Thoracic aorta (tissue), 2 donors: ENCODE measurements around the gene RNASE4. TPM values are rescaled to one million over a fixed set of nuclear protein-coding genes. Genes with fewer than 3 reads are reported as not detected.
A peak's percentile ranks its signal among the peaks of the same experiment; 100 is the strongest.

Experiments used
- ATAC-seq: fragments of 150-250 bp; one replicate; pipeline ENCODE4 v1.8.0; 2017; ENCODE audit warnings: low read depth; ENCODE audit not compliant: insufficient number of reproducible peaks, low FRiP score
- DNase-seq: peaks from one replicate; pipeline ENCODE4 v3.0.0-alpha.2; 2020; ENCODE audit warnings: low spot score
- H3K27ac ChIP-seq, 2 donors: fragments of 200-600 bp; sonication (generic); 1 replicate in 1 of 2; 2 replicates in 1 of 2; pipeline ENCODE4 v1.5.1; 2016; ENCODE audit warnings: mild to moderate bottlenecking in 2 of 2, moderate library complexity in 2 of 2
- H3K27me3 ChIP-seq: fragments of 200-600 bp; sonication (generic); replicated peaks from 2 replicates; pipeline ENCODE4 v1.6.0; 2016; ENCODE audit warnings: mild to moderate bottlenecking; ENCODE audit not compliant: insufficient read depth
- H3K36me3 ChIP-seq: fragments of 200-600 bp; sonication (generic); one replicate; pipeline ENCODE4 v1.5.1; 2016
- H3K4me1 ChIP-seq, 2 donors: fragments of 200-600 bp; sonication (generic); 1 replicate in 1 of 2; 2 replicates in 1 of 2; pipeline versions ENCODE4 v1.5.1 to v1.6.0; 2016; ENCODE audit warnings: low read depth in 2 of 2, mild to moderate bottlenecking in 1 of 2; ENCODE audit not compliant: control insufficient read depth in 1 of 2
- H3K4me3 ChIP-seq: fragments of 200-600 bp; sonication (generic); 2 replicates; pipeline ENCODE4 v1.5.1; 2016; ENCODE audit warnings: mild to moderate bottlenecking
- H3K9me3 ChIP-seq: fragments of 200-600 bp; sonication (generic); 2 replicates; pipeline ENCODE4 v1.5.1; 2016
- total RNA-seq, 2 donors: library from RNA; depleted of rRNA; stranded (reverse); fragments of >200 nt; gene quantifications; one replicate each; pipeline versions ENCODE4 v1.1.0 to v1.2.3, GENCODE V29; 2016
- TF ChIP-seq, protein P1 (sequence below): fragments of 200-600 bp; sonication (generic); IDR thresholded peaks from one replicate; pipeline ENCODE4 v1.5.1; 2019; ENCODE audit warnings: antibody characterized with exemption

RNASE4 gene
- total RNA-seq, 2 donors from 2014 or later: 45.6 to 66.4 TPM

DNA sequence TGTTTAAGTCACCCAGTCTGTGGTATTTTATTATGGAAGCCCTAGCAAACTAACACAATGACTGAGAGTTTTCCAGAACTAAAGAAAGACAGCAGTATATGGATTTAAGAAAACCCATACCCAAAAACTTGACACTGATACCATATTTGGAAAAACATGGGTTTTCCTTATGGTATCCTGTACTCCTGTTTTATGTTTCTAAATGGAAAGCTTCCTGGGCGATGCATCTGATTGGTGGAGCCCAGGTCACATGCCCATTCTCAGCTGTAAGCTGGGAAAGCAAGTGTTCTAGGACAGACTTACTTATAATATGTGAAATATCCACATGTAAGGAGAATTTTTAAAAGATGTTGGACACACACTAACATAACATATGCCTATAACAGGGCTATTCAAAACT is 4.5 kb upstream of the RNASE4 start:
- TF ChIP-seq, protein P1, sequence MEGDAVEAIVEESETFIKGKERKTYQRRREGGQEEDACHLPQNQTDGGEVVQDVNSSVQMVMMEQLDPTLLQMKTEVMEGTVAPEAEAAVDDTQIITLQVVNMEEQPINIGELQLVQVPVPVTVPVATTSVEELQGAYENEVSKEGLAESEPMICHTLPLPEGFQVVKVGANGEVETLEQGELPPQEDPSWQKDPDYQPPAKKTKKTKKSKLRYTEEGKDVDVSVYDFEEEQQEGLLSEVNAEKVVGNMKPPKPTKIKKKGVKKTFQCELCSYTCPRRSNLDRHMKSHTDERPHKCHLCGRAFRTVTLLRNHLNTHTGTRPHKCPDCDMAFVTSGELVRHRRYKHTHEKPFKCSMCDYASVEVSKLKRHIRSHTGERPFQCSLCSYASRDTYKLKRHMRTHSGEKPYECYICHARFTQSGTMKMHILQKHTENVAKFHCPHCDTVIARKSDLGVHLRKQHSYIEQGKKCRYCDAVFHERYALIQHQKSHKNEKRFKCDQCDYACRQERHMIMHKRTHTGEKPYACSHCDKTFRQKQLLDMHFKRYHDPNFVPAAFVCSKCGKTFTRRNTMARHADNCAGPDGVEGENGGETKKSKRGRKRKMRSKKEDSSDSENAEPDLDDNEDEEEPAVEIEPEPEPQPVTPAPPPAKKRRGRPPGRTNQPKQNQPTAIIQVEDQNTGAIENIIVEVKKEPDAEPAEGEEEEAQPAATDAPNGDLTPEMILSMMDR: no peak
- Histone ChIP-seq H3K36me3 (no peaks in the 10 kb centered on the region), H3K4me1 (peaks cover 6 to 11% of the 10 kb centered on the region in 2 donors), H3K27me3 (no peaks in the 10 kb centered on the region), H3K4me3 (no peak overlapping the region), H3K27ac (no peak overlapping the region), H3K9me3 (no peaks in the 10 kb centered on the region)
- DNase-seq: no peak
- no peak for ATAC-seq

GRCh38 chr14:20680363-20680762 is 4.0 kb upstream of the RNASE4 start:
- H3K4me1 ChIP-seq: peaks cover 8 to 15% of the 10 kb centered on the region in 2 donors
- peak overlapping the region in 1 of 2 donors; percentile 98 for H3K27ac ChIP-seq
- no peak for ATAC-seq

DNA sequence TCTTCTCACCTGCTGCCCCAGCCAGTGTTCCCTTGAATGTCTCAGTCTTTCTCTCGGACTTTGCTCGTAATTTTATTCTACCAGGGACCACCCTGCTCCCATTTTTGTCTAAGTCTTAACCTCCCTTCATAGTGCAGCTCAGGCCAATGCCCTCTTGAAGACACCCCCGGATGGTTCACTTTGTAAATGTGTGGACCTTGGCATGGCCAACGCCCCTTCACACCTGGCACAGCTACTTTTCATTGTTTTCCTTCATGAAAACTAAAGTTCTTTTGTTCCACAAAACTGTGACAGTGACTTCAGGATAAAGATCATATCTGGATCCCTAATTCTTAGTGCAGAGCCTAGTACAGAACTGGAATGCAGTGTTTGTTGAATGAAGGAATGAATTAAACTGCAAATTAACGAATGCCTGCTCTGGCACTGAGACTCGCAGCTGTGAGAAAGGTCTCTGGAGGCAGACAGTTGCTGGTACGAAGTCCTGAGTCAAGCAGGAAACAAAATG is 3.5 kb upstream of the RNASE4 start:
- peak; percentile 20 for DNase-seq
- H3K27me3 ChIP-seq: no peaks in the 10 kb centered on the region
- peak overlapping the region; percentile 98 to 100 for H3K27ac ChIP-seq
- H3K9me3 ChIP-seq: no peaks in the 10 kb centered on the region
- ATAC-seq: no peak
- no peaks in the 10 kb centered on the region for H3K36me3 ChIP-seq
- H3K4me3 ChIP-seq: peak overlapping the region; percentile 86
- H3K4me1 ChIP-seq: peaks cover 11 to 21% of the 10 kb centered on the region in 2 donors
- TF ChIP-seq, protein P1: no peak

More at GRCh38 chr14:20680363-20680762, 4.0 kb upstream of the RNASE4 start:
- DNase-seq: no peak
- TF ChIP-seq, protein P1: no peak
- peak overlapping the region; percentile 86 for H3K4me3 ChIP-seq
- H3K36me3 ChIP-seq: no peaks in the 10 kb centered on the region
- no peaks in the 10 kb centered on the region for H3K27me3 ChIP-seq
- H3K9me3 ChIP-seq: no peaks in the 10 kb centered on the region

DNA sequence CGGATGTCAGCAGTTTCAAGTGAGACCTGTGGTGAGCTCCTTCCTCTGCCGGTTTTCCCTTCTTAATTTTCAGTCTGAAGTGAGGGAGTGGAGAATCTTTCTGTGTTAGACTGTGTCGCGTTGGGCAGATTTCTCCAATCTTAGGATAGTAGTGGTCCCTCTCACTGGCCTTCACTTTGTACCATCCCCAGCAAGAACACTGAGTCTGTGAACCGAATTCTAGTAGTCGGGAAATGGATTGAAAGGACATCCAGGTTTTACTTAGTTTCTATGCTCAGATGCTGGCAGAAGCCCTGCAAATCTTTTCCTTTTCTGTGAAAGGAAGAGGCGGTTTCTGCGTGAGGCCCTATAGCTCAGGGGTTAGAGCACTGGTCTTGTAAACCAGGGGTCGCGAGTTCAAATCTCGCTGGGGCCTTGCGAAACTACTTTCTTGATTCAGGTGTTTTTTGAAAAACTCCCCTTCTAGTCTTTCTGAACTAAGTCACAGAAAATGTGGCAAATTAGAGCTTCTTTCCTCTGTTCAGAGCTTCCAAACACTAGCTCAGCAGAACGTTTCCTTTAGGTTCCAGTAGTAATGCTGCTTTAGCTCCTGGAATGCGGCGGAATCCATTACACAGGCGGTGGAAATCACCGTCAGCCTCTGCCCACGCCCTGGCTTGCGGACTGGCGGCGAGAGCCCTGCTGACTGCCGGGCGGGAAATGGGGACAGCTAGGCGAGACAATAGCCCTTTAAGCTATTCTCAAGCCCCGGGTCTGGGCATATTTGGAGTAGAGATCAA is 2.8 kb upstream of the RNASE4 start:
- Histone ChIP-seq H3K9me3 (no peaks in the 10 kb centered on the region), H3K27me3 (no peaks in the 10 kb centered on the region), H3K4me1 (peaks cover 11 to 27% of the 10 kb centered on the region in 2 donors), H3K27ac (peak overlapping the region; percentile 98 to 100), H3K36me3 (no peaks in the 10 kb centered on the region), H3K4me3 (peak overlapping the region; percentile 86)
- TF ChIP-seq, protein P1: no peak
- ATAC-seq: peak; percentile 56
- DNase-seq: peak; percentile 47

DNA sequence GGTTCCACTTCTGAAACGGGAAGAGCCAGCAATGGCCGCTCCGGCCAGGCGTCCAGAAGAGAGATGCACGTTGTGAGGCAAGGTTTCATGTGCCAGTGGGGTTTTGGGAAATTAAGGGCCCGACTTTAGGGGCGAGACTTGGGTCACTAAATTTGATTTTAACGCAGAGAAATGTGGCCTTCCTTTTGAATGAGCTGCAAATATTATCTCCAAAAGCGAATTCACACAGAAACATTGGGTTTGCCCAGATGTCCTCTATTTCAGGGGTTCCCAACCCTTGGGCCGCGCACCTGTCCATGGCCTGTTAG is 2.3 kb upstream of the RNASE4 start:
- no peaks in the 10 kb centered on the region for H3K9me3 ChIP-seq
- no peaks in the 10 kb centered on the region for H3K36me3 ChIP-seq
- DNase-seq: no peak
- no peaks in the 10 kb centered on the region for H3K27me3 ChIP-seq
- H3K4me3 ChIP-seq: peak overlapping the region; percentile 86
- peak overlapping the region; percentile 98 to 100 for H3K27ac ChIP-seq
- no peak for ATAC-seq
- H3K4me1 ChIP-seq: peaks cover 16 to 32% of the 10 kb centered on the region in 2 donors
- TF ChIP-seq, protein P1: no peak
